ENCODE measurements around the gene MOGAT1.

GRCh38 chr2:222688917-222689316, 17.5 kb downstream of the MOGAT1 start:
- TF ChIP-seq CTCF (IDR thresholded peaks at IDR 0.05; ENCODE audit: low read depth, low read length, missing input control) (no peak), REST (IDR thresholded peaks at IDR 0.05) (no peak), YY1 (IDR thresholded peaks at IDR 0.05) (no peak), HNF4G (IDR thresholded peaks at IDR 0.05) (no peak), TAF1 (conservative IDR thresholded peaks at IDR 0.05) (no peak), EGR1 (IDR thresholded peaks at IDR 0.05; ENCODE audit: low read depth in 2 of 2) (no peak), JUND (IDR thresholded peaks at IDR 0.05) (no peak), MAX (IDR thresholded peaks at IDR 0.05) (no peak), SP1 (IDR thresholded peaks at IDR 0.05) (no peak)

All from liver (tissue), 3 donors.